ENCODE results near the gene XPR1. TPM values are rescaled to one million over a fixed set of nuclear protein-coding genes. Genes with fewer than 3 reads are reported as not detected.

The XPR1 gene
- total and polyA plus RNA-seq, 2 donors (not counting 3 experiments of a cell fraction or from before 2014, with no cell fraction given): 23.9 to 26.7 TPM

DNA sequence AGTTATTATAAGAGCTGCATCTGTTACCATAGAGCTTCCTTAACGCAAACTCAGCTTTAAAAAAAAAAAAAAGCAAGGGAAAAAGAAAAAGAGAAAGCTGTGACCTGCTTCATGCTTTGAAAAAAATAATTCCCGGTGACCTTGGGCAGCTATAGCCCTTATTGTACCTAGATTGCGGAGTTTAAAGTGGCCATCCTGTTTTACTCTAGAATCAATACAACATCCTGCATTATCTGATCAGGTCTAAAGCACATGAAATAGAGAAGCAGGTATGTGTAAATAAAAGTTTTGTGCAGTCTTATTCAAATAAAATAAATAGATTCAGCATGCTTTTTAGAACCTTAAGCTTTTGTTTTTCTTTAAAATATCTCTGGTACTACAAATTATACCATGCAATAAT, 154.1 kb downstream of the XPR1 start:
- no peak overlapping the region for H2AFZ ChIP-seq (ENCODE audit: low read depth, low read length)
- TF ChIP-seq, protein P1, sequence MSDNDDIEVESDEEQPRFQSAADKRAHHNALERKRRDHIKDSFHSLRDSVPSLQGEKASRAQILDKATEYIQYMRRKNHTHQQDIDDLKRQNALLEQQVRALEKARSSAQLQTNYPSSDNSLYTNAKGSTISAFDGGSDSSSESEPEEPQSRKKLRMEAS (IDR thresholded peaks at IDR 0.05; ENCODE audit: insufficient read depth, insufficient read length): no peak
- TF ChIP-seq POLR2A (IDR thresholded peaks at IDR 0.05; ENCODE audit: low read depth, low read length) (no peak), JUN (IDR thresholded peaks at IDR 0.05; ENCODE audit: borderline replicate concordance, insufficient read depth, insufficient read length, low read depth) (no peak), GATA2 (IDR thresholded peaks at IDR 0.05; ENCODE audit: insufficient read depth, insufficient read length, low read depth, low read length) (no peak), POLR2AphosphoS5 (IDR thresholded peaks at IDR 0.05; ENCODE audit: insufficient read depth, low read depth, low read length) (no peak), MYC (IDR thresholded peaks at IDR 0.05; ENCODE audit: low read depth, low read length) (no peak), FOS (IDR thresholded peaks at IDR 0.05; ENCODE audit: borderline replicate concordance, insufficient read depth, low read length) (no peak), EZH2 (IDR thresholded peaks at IDR 0.05; ENCODE audit: borderline replicate concordance, low read depth, low read length, severe bottlenecking) (no peak)
- TF ChIP-seq, protein P2, sequence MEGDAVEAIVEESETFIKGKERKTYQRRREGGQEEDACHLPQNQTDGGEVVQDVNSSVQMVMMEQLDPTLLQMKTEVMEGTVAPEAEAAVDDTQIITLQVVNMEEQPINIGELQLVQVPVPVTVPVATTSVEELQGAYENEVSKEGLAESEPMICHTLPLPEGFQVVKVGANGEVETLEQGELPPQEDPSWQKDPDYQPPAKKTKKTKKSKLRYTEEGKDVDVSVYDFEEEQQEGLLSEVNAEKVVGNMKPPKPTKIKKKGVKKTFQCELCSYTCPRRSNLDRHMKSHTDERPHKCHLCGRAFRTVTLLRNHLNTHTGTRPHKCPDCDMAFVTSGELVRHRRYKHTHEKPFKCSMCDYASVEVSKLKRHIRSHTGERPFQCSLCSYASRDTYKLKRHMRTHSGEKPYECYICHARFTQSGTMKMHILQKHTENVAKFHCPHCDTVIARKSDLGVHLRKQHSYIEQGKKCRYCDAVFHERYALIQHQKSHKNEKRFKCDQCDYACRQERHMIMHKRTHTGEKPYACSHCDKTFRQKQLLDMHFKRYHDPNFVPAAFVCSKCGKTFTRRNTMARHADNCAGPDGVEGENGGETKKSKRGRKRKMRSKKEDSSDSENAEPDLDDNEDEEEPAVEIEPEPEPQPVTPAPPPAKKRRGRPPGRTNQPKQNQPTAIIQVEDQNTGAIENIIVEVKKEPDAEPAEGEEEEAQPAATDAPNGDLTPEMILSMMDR (IDR thresholded peaks at IDR 0.05; ENCODE audit: extremely low read depth in 1 of 2, insufficient read depth in 1 of 2, low read depth in 1 of 2, low read length in 2 of 2): no peak
- BruUV-seq (replicated peaks): no TSS peak
- no peaks in the 10 kb centered on the region for H3K36me3 ChIP-seq (ENCODE audit: control insufficient read depth in 2 of 2, extremely low read depth in 1 of 2, insufficient read depth in 2 of 2, low read length in 2 of 2)
- H3K9me1 ChIP-seq (replicated peaks; ENCODE audit: control insufficient read depth, extremely low read depth, insufficient read depth, low read length): no peaks in the 10 kb centered on the region
- H3K9me3 ChIP-seq (replicated peaks; ENCODE audit: control insufficient read depth, insufficient read depth, low read length): no peaks in the 10 kb centered on the region
- H3K4me1 ChIP-seq (ENCODE audit: control insufficient read depth, extremely low read depth, insufficient read depth, low read length): no peaks in the 10 kb centered on the region
- DNase-seq (ENCODE audit: low read depth, low spot score) (no peak), FAIRE-seq (no peak)
- H3K27ac ChIP-seq (ENCODE audit: insufficient read depth, low read depth, low read length): no peak overlapping the region
- POLR2A ChIA-PET: no interaction called here
- CTCF ChIA-PET: interaction anchor here (0.6 to 1.7 kb wide), 7 partner anchors 8 to 357 kb away, joined by 3 to 9 read pairs (median 4); no protein-coding TSS in a partner anchor
- intact Hi-C loops (cut with micrococcal nuclease): no loop called here
- dilution Hi-C loops (cut with MboI; ENCODE audit: extremely low pct_ligation_motif_present, low sequenced_read_pairs): no loop called here
- H4K20me1 ChIP-seq (replicated peaks; ENCODE audit: control insufficient read depth, extremely low read depth, insufficient read depth, low read length): no peaks in the 10 kb centered on the region
- no peak overlapping the region for H3K4me2 ChIP-seq (ENCODE audit: insufficient read depth, low read length)
- H3K79me2 ChIP-seq (ENCODE audit: control insufficient read depth, insufficient read depth, low read length): no peaks in the 10 kb centered on the region
- H3K9ac ChIP-seq (replicated peaks; ENCODE audit: extremely low read depth, insufficient read depth, low read length): no peak overlapping the region
- no peaks in the 10 kb centered on the region for H3K27me3 ChIP-seq (ENCODE audit: control insufficient read depth in 2 of 2, insufficient read depth in 2 of 2, low read length in 2 of 2)
- H3K4me3 ChIP-seq (replicated peaks in 1 of 3; ENCODE audit: insufficient read depth in 1 of 3, low read depth in 1 of 3, low read length in 3 of 3): no peak overlapping the region

Data from endothelial cell of umbilical vein (primary cell).